SH-SY5Y (cell line): Measurements from ENCODE around the gene THSD4.

ENCODE experiments used
- GATA2 ChIP-seq: IDR thresholded peaks from 2 replicates; pipeline ENCODE4 v1.6.1; 2011; ENCODE audit warnings: mild to moderate bottlenecking, low read depth, low read length
- GATA3 ChIP-seq: IDR thresholded peaks from 2 replicates; pipeline ENCODE4 v1.6.1; 2011; ENCODE audit warnings: low read depth, mild to moderate bottlenecking, low read length, moderate library complexity

- TF ChIP-seq GATA3, result no peak
- TF ChIP-seq GATA2, result no peak
Measured at GRCh38 chr15:71384501-71384900, 269.2 kb downstream of the THSD4 start.
